ENCODE data around the gene PCNT.

The PCNT gene

DNA sequence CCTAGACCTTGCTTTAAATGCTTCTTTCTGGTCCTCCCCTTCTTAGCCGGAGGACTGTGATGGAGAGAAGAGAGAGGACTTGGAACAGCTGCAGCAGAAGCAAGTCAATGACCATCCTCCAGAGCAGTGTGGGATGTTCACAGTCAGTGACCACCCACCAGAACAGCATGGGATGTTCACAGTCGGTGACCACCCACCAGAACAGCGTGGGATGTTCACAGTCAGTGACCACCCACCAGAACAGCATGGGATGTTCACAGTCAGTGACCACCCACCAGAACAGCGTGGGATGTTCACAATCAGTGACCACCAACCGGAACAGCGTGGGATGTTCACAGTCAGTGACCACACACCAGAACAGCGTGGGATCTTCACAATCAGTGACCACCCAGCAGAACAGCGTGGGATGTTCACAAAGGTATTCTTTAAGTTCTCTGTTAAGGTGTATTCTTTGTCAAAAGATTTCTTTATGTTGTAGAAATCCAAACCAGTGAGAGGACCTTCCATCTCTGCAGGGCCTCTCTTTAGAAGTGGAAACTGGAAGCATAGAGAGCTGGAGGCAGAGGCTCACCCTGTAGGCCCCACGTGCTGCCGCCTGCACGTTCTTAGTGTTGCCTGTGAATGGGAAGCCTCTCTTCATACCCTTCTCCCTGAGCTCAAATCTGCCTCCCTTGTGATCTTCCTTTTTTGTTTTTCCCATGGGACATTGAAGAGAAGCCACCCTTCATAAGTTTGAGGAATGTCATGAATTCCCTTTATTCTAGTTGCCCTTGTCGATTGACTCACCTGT, 10.6 kb downstream of the PCNT start:
- no peak for DNase-seq

- no peak for DNase-seq
These were observed 12.6 kb downstream of the PCNT start for GRCh38 chr21:46336603-46337002.

DNA sequence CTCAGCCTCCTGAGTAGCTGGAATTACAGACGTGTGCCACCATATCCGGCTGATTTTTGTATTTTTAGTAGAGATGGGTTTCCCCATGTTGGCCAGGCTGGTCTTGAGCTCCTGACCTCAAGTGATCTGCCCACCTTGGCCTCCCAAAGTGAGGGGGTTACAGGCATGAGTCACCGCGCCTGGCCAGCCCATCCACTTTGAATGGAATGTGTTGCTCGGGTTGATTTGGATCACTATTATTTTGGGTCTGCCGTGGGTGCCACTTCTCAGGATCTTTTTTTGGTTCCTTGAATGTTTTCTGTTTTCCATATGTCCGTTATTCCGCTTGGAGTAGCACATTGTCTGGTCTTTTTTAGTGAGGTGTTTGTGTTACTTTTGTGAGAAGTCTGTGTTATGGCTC, 17.0 kb downstream of the PCNT start:
- DNase-seq = no peak

GRCh38 chr21:46344219-46344915, 20.4 kb downstream of the PCNT start:
- no peak for DNase-seq

GRCh38 chr21:46345861-46346260, 21.9 kb downstream of the PCNT start:
- DNase-seq = no peak

- DNase-seq = no peak
These were observed 22.6 kb downstream of the PCNT start for GRCh38 chr21:46346296-46347202.

DNA sequence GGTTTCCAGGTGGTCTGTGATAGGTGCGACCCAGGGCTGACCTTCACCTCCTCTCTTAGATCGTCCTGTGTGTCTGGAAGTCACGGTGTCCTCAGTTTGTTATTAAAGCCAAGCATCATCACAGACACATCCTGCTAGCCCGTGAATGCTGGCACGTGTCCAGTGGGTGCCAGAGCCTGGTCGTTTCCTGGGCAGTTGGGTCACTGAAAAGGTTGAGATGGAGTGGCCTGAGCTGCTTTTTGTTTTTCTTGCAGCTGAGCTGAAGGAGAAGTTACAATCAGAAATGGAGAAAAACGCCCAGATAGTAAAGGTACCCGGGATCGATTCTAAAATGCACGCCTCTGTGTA, 23.2 kb downstream of the PCNT start:
- DNase-seq = no peak

DNA sequence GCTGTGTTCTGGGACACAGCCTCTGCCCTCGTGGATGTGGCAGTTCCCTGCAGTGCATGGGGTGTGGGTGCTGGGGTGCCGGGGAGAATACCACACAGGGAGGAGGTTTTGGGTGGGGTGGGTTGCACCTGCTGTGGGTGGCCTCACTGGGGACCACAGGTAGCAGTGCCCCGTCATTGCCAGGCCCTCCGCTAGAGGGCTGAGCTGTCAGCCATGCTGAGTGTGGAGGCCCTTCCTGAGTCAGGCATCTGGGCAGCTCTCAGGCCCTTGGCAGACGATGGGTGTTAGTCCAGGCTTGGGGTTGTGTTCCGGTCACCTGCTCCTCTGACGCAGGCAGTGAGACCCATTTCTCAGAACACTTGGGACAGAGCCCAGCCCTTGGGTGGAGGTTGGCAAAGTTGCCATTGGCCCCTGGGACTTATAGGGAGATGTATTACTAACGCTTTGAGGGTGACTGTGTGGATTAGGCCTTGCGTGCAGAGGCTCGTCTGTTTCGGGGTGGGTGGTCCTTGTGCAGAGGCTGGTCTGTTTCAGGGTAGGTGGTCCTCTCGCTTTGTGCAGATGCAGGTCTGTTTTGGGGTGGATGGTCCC, 23.9 kb downstream of the PCNT start:
- no peak for DNase-seq

DNA sequence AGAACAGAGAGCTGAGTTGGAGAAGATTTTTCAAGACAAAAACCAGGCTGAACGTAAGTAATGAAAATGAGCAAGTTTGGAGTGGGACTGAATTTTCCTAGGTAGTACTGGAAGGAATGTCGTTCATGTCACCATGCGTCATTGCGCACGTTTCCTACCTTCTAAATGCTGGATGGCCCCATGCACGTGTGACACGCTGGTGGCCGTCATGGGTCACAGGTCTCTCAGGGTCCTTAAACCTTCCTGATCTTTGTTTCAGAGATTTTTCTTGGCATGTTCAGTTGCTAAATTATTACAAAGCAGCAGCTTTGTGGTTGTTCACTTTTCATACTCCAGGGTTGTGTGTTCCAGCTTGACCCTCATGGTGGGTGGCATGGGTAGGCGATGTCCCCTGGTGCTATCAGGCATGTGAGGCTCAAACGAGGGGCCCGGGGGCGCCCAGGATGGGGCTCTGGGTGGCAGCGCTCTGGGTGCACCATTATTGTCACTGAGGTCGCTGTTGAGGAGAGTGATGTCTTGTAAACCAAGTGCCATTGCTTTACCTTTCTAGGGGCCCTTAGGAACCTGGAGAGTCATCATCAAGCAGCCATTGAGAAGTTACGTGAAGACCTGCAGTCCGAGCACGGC, 25.3 kb downstream of the PCNT start:
- no peak for DNase-seq

DNA sequence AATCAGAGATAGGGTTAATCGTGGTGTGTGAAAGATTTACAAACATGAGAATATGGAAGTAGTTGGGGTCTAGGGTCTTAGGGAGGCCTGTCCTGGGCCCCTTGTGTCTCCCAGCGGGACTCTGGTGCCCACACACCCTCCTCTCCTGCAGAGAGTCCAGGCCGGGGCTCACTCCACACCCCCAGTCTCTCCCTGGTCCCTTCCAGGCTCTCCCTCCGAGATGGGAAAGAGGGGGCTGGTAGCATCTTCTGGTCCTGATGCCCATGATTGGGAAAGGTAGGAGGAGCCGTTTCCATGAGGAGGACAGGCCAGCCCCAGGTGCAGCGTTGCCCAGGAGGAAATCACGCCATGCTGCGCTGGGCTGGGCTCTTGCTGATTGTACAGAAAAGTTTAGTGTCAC, 26.6 kb downstream of the PCNT start:
- no peak for DNase-seq

GRCh38 chr21:46350981-46351380, 27.0 kb downstream of the PCNT start:
- no peak for DNase-seq

GRCh38 chr21:46351476-46352163, 27.7 kb downstream of the PCNT start:
- DNase-seq = no peak

DNA sequence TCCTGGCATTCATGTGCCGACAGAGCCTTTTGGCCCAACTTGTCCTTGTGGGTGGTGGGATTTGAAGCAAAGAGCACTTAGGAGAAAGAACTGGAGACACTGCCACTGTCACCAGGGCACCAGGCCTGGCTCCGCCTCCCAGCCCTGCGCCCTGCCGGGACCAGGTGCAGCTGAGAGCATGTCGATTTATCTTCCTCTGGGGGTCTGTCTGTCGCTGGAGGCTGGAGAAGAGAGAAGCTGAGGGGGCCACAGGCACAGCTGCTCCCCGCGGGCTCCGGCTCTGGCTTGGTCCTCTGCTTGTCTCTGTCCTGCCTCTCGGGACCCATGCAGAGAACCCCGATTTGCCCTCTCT, 28.2 kb downstream of the PCNT start:
- no peak for DNase-seq

DNA sequence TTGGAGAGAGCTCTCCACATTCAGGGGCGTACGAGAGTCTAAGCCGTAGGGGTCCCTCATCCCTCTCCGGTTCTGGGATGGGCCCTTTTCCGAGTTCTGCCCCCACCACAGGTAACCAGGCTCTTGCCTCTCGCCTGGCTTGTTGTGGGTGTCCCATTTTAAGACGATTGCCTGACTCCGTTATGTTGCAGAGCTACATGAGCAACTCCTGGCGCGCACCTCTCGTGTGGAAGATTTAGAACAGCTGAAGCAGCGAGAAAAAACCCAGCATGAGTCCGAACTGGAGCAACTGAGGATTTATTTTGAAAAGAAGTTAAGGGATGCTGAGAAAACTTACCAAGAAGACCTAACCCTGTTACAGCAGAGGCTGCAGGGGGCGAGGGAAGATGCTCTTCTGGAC, 29.0 kb downstream of the PCNT start:
- no peak for DNase-seq

DNA sequence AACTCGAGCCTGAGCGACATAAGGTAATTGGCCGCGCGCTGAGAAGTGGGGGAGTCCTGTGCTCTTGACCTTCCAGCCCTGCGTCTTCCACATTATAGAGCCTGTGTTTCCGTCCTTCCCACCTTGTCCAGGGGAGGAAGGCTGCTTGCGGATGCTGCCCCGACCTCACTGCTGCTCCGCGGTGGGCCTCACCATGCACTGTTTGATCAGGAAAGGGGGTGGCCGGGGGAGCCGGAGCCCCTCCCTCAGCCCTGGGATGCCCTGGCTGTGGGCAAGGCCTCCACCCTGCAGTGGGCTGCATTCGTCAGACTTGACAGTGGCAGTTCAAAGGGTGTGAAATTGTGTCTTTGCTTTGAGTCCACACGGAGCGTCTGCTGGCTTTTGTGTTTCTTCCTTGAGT, 30.1 kb downstream of the PCNT start:
- no peak for DNase-seq

DNA sequence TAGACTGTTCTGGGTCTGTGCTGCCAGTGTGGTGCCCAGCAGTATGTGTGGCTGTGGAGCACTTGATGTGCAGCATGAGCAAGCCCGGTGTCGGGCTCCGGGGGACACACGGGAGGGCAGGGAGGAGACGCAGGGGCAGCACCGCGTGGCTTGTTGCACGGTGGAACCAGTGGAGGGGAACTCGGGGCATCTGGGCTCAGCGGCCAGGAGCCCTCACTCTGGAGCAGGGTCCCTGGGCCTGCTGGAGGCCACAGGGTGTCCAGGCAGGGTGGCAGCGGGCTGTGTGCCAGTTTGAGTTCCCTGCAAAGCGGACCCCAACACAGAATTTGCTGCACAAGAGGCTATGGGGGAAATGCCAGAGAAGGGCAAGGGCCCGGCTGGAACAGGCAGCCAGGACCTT, 30.6 kb downstream of the PCNT start:
- DNase-seq = no peak

- no peak for DNase-seq
These were observed 31.4 kb downstream of the PCNT start for GRCh38 chr21:46355161-46356004.

DNA sequence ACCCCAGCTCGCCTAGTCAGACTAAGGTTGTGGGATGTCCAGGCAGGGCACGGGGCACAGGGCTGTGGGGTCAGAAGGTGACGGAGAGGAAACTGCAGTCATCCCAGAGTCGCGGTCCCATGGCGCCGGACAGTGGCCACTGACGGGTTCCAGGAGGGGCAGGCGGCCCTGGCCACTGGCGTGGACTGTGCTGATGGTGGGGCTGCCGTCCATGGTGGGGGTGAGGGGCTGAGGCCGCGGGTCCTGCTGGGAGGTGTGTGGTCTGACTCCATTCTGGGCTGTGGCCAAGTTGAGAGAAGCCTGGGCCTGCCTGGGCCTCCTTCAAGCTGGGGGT, 32.0 kb downstream of the PCNT start:
- DNase-seq = no peak

DNA sequence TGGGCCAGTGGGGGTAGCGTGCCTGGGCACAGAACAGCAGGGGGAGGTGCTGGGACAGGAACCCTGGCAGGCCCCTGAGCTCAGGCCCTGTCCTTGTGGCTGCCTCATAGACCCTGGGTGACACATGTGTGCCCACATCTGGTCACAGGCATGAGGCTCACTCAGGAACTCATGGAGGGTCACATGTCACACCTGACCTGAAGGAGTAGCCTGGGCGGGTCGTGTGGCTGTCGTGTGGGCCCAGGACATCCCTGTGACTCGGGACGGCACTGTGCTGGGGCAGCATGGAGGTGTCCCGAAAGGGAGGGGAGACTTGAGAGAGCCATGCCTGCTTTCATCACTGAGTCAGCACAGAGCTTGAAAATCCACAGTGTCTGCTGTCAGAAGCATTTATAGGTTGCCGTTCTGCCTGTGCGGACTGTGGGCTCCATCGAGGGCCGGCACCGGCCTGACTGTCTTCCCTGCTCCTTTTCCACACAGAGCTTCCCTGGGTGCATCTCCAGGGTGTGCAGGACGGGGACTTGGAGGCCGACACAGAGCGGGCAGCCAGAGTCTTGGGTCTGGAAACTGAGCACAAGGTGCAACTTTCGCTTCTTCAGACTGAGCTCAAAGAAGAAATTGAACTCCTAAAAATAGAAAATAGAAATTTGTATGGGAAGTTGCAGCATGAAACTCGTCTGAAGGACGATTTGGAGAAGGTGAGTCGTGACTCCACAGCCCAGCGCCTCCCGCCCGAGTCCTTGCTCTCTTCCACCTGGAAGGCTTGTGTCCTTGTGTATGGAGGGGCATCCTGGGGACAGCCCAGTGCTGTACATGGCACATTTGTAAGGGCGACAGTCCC, 32.8 kb downstream of the PCNT start:
- no peak for DNase-seq

- DNase-seq = no peak
These were observed 33.3 kb downstream of the PCNT start for GRCh38 chr21:46357335-46357604.
